GM19372 (cell line): ENCODE measurements around the gene DPYSL4.

ENCODE experiments used
- ATAC-seq: cut with Tn5 transposase; IDR thresholded peaks from one replicate; pipeline ENCODE4 v1.9.1; 2021; ENCODE audit warnings: mild to moderate bottlenecking, low read depth, moderate library complexity; ENCODE audit not compliant: unreplicated experiment

The DPYSL4 gene

GRCh38 chr10:132162590-132163277 is 24.0 kb upstream of the DPYSL4 start:
- ATAC-seq = no peak

GRCh38 chr10:132163278-132163765 is 23.4 kb upstream of the DPYSL4 start:
- ATAC-seq = no peak

GRCh38 chr10:132163826-132164515 is 22.8 kb upstream of the DPYSL4 start:
- no peak for ATAC-seq

- ATAC-seq = no peak
Measured at GRCh38 chr10:132164761-132165278, 21.9 kb upstream of the DPYSL4 start.

GRCh38 chr10:132165416-132165980 is 21.2 kb upstream of the DPYSL4 start:
- no peak for ATAC-seq

- ATAC-seq = no peak
Measured at GRCh38 chr10:132166216-132166950, 20.4 kb upstream of the DPYSL4 start.

- ATAC-seq = no peak
Measured at GRCh38 chr10:132167041-132167674, 19.6 kb upstream of the DPYSL4 start.

GRCh38 chr10:132167976-132168375 is 18.8 kb upstream of the DPYSL4 start:
- ATAC-seq = no peak

- ATAC-seq = no peak
Measured at GRCh38 chr10:132168571-132169030, 18.1 kb upstream of the DPYSL4 start.

GRCh38 chr10:132169031-132169765 is 17.6 kb upstream of the DPYSL4 start:
- ATAC-seq = no peak

GRCh38 chr10:132169766-132170560 is 16.8 kb upstream of the DPYSL4 start:
- ATAC-seq = no peak

- no peak for ATAC-seq
Measured at GRCh38 chr10:132170561-132171361, 16.0 kb upstream of the DPYSL4 start.

- no peak for ATAC-seq
Measured at GRCh38 chr10:132172091-132173066, 14.4 kb upstream of the DPYSL4 start.

- ATAC-seq = no peak
Measured at GRCh38 chr10:132173185-132173584, 13.6 kb upstream of the DPYSL4 start.

- no peak for ATAC-seq
Measured at GRCh38 chr10:132174237-132174636, 12.5 kb upstream of the DPYSL4 start.

GRCh38 chr10:132175408-132175807 is 11.3 kb upstream of the DPYSL4 start:
- ATAC-seq = no peak
